SK-N-SH (cell line): Measurements from ENCODE around the gene TMEM134. TPM values are rescaled to one million over a fixed set of nuclear protein-coding genes. Genes with fewer than 3 reads are reported as not detected.

Experiments used
- CTCF ChIA-PET: fragments of 300-600, 350-600 bp; formaldehyde crosslinking; extraction: SDS; loops from one replicate; lab custom pipeline; 2021; lab: Yijun Ruan, JAX
- POLR2A ChIA-PET: fragments of 350-600 bp; sonication (Branson Sonifier 250); formaldehyde crosslinking; extraction: SDS; loops from one replicate; lab custom pipeline; 2020; ENCODE audit warnings: antibody characterized with exemption, inconsistent platforms; lab: Yijun Ruan, JAX
- DNase-seq: peaks from one replicate; pipeline ENCODE4 v3.0.0; 2012
- H2AFZ ChIP-seq: fragments of 200-600 bp; sonication (generic); 2 replicates; pipeline ENCODE4 v1.8.1; 2016; ENCODE audit warnings: antibody characterized with exemption, mild to moderate bottlenecking, low read depth
- H3F3A ChIP-seq: fragments of 200-600 bp; sonication (generic); replicated peaks from 2 replicates; pipeline ENCODE3; 2016; ENCODE audit warnings: antibody characterized with exemption, mild to moderate bottlenecking; ENCODE audit not compliant: insufficient read depth
- H3K27ac ChIP-seq, 2 experiments: fragments of 200-500 bp in 1 of 2; fragments of 200-600 bp in 1 of 2; sonication (Bioruptor generic) in 1 of 2; sonication (generic), shearing (Covaris generic) in 1 of 2; 2 replicates each; pipeline versions ENCODE4 v1.5.1 to v1.6.1; 2014 to 2016; ENCODE audit warnings: low read depth in 2 of 2, inconsistent platforms in 1 of 2, low read length in 1 of 2, mild to moderate bottlenecking in 1 of 2, mixed read lengths in 1 of 2
- H3K27me3 ChIP-seq: fragments of 200-600 bp; sonication (generic), shearing (Covaris generic); 2 replicates; pipeline ENCODE4 v1.6.1; 2016; ENCODE audit warnings: mixed run types; ENCODE audit not compliant: insufficient read depth
- H3K36me3 ChIP-seq, 2 experiments: fragments of 200-500 bp in 1 of 2; fragments of 200-600 bp in 1 of 2; sonication (Bioruptor generic) in 1 of 2; sonication (generic) in 1 of 2; replicated peaks in 1 of 2; 2 replicates each; pipeline versions ENCODE3 to v1.5.1; 2014 to 2016; ENCODE audit warnings: low read length in 1 of 2, mild to moderate bottlenecking in 1 of 2; ENCODE audit not compliant: insufficient read depth in 2 of 2, control insufficient read depth in 1 of 2
- H3K4me1 ChIP-seq, 2 experiments: fragments of 200-500 bp in 1 of 2; fragments of 200-600 bp in 1 of 2; sonication (Bioruptor generic) in 1 of 2; sonication (generic), shearing (Covaris generic) in 1 of 2; 2 replicates each; pipeline versions ENCODE4 v1.5.1 to v1.6.1; 2014 to 2016; ENCODE audit warnings: low read depth in 1 of 2, low read length in 1 of 2, mixed run types in 1 of 2; ENCODE audit not compliant: insufficient read depth in 2 of 2, control insufficient read depth in 1 of 2
- H3K4me2 ChIP-seq: fragments of 200-600 bp; sonication (generic), shearing (Covaris generic); 2 replicates; pipeline ENCODE4 v1.6.1; 2017; ENCODE audit warnings: mixed run types
- H3K4me3 ChIP-seq, 2 experiments: fragments of 200-500 bp in 1 of 2; fragments of 200-600 bp in 1 of 2; sonication (Bioruptor generic) in 1 of 2; sonication (generic), shearing (Covaris generic) in 1 of 2; 2 replicates each; pipeline versions ENCODE4 v1.5.1 to v1.8.1; 2014 to 2016; ENCODE audit warnings: low read depth in 2 of 2, inconsistent platforms in 1 of 2, low read length in 1 of 2, mild to moderate bottlenecking in 1 of 2, mixed read lengths in 1 of 2, moderate library complexity in 1 of 2
- H3K79me2 ChIP-seq: fragments of 200-600 bp; sonication (generic); 2 replicates; pipeline ENCODE4 v1.8.1; 2017; ENCODE audit warnings: mild to moderate bottlenecking; ENCODE audit not compliant: insufficient read depth
- H3K9ac ChIP-seq: fragments of 200-600 bp; sonication (generic); 2 replicates; pipeline ENCODE4 v1.6.1; 2017; ENCODE audit warnings: mixed run types
- H3K9me2 ChIP-seq: fragments of 200-600 bp; sonication (generic); 2 replicates; pipeline ENCODE4 v1.6.1; 2017; ENCODE audit warnings: mixed run types
- H3K9me3 ChIP-seq: fragments of 200-600 bp; sonication (generic); 2 replicates; pipeline ENCODE4 v1.6.1; 2017; ENCODE audit warnings: mixed run types, mild to moderate bottlenecking, moderate library complexity
- H4K20me1 ChIP-seq: fragments of 200-600 bp; sonication (generic); 2 replicates; pipeline ENCODE4 v1.6.1; 2017; ENCODE audit warnings: mild to moderate bottlenecking, mixed run types; ENCODE audit not compliant: insufficient read depth
- CHD2 ChIP-seq: fragments of 150-350 bp; IDR thresholded peaks from 2 replicates; pipeline ENCODE4 v1.6.1; 2018; ENCODE audit warnings: low read length; ENCODE audit not compliant: partially characterized antibody
- ELF1 ChIP-seq: IDR thresholded peaks from 2 replicates; pipeline ENCODE4 v1.4.0; 2012
- EP300 ChIP-seq, 2 experiments: IDR thresholded peaks; 2 replicates each; pipeline versions ENCODE4 v1.4.0 to v1.6.1; 2012; ENCODE audit warnings: borderline replicate concordance in 1 of 2, low read depth in 1 of 2, low read length in 1 of 2
- EZH2phosphoT487 ChIP-seq: fragments of 200-600 bp; sonication (generic); IDR thresholded peaks from 2 replicates; pipeline ENCODE4 v1.6.1; 2017; ENCODE audit warnings: low read depth, mixed run types, mild to moderate bottlenecking, antibody characterized with exemption, moderate library complexity, borderline replicate concordance
- FOXJ3 ChIP-seq: sonication (generic); formaldehyde crosslinking; IDR thresholded peaks from 2 replicates; pipeline ENCODE4 v1.5.1; 2020; ENCODE audit warnings: mild to moderate bottlenecking, missing genetic modification reagents
- FOXM1 ChIP-seq: IDR thresholded peaks from 2 replicates; pipeline ENCODE4 v1.4.0; 2012; ENCODE audit warnings: low read depth, mild to moderate bottlenecking
- GATA2 ChIP-seq: sonication (generic); formaldehyde crosslinking; IDR thresholded peaks from 2 replicates; pipeline ENCODE4 v1.5.0; 2020; ENCODE audit warnings: mild to moderate bottlenecking, missing genetic modification reagents
- IRF3 ChIP-seq: fragments of 150-350 bp; IDR thresholded peaks from 2 replicates; pipeline ENCODE4 v1.6.1; 2016; ENCODE audit warnings: mild to moderate bottlenecking, low read depth, low read length
- MEF2A ChIP-seq: IDR thresholded peaks from 2 replicates; pipeline ENCODE4 v1.4.0; 2012; ENCODE audit warnings: low read depth, borderline replicate concordance
- MXI1 ChIP-seq: IDR thresholded peaks from 2 replicates; pipeline ENCODE4 v1.6.1; 2012; ENCODE audit warnings: mild to moderate bottlenecking, low read depth, low read length, improper control_type of control experiment
- NRF1 ChIP-seq: IDR thresholded peaks from 2 replicates; pipeline ENCODE4 v1.6.1; 2012; ENCODE audit warnings: low read depth, mild to moderate bottlenecking, low read length
- RCOR1 ChIP-seq: fragments of 150-350 bp; IDR thresholded peaks from 2 replicates; pipeline ENCODE4 v1.6.1; 2017; ENCODE audit warnings: antibody characterized with exemption, low read length
- SMC3 ChIP-seq: IDR thresholded peaks from 2 replicates; pipeline ENCODE4 v1.6.1; 2012; ENCODE audit warnings: low read depth, low read length, improper control_type of control experiment
- TAF1 ChIP-seq: IDR thresholded peaks from 2 replicates; pipeline ENCODE4 v1.6.1; 2012; ENCODE audit warnings: low read depth, mild to moderate bottlenecking, low read length, moderate library complexity, borderline replicate concordance
- TCF12 ChIP-seq: IDR thresholded peaks from 2 replicates; pipeline ENCODE4 v1.4.0; 2012
- TEAD4 ChIP-seq: IDR thresholded peaks from 2 replicates; pipeline ENCODE4 v1.4.0; 2012; ENCODE audit warnings: mild to moderate bottlenecking, borderline replicate concordance; ENCODE audit not compliant: insufficient read depth
- USF2 ChIP-seq: fragments of 150-350 bp; IDR thresholded peaks from 2 replicates; pipeline ENCODE4 v1.6.1; 2017; ENCODE audit warnings: antibody characterized with exemption, low read length, low read depth, borderline replicate concordance
- YY1 ChIP-seq: IDR thresholded peaks from 2 replicates; pipeline ENCODE4 v1.4.0; 2012; ENCODE audit warnings: low read depth, mild to moderate bottlenecking
- ZBTB33 ChIP-seq: IDR thresholded peaks from 2 replicates; pipeline ENCODE4 v1.4.0; 2012; ENCODE audit warnings: low read depth, borderline replicate concordance
- WGBS: methylation state at CpG from one replicate; pipeline ENCODE4 v1.1.6; 2017; ENCODE audit warnings: low lambda C conversion rate; 5-methylcytosine and 5-hydroxymethylcytosine counted together
- polyA plus RNA-seq, 3 experiments: library from polyadenylated mRNA; depleted of rRNA; stranded (reverse); fragments of >200 nt; gene quantifications; 2 replicates each; pipeline ENCODE4 v1.2.3, GENCODE V29; 2012
- TF ChIP-seq, protein P1 (sequence below): IDR thresholded peaks from 2 replicates; pipeline ENCODE4 v1.4.0; 2012; ENCODE audit warnings: low read depth
- TF ChIP-seq, protein P2 (sequence below): fragments of 200-600 bp; sonication (generic); IDR thresholded peaks from 2 replicates; pipeline ENCODE4 v1.6.1; 2017; ENCODE audit warnings: antibody characterized with exemption, mild to moderate bottlenecking, moderate library complexity

The TMEM134 gene
- polyA plus RNA-seq, 1 of the 3 experiments (the other 2 are of a cell fraction), result 132 TPM

DNA sequence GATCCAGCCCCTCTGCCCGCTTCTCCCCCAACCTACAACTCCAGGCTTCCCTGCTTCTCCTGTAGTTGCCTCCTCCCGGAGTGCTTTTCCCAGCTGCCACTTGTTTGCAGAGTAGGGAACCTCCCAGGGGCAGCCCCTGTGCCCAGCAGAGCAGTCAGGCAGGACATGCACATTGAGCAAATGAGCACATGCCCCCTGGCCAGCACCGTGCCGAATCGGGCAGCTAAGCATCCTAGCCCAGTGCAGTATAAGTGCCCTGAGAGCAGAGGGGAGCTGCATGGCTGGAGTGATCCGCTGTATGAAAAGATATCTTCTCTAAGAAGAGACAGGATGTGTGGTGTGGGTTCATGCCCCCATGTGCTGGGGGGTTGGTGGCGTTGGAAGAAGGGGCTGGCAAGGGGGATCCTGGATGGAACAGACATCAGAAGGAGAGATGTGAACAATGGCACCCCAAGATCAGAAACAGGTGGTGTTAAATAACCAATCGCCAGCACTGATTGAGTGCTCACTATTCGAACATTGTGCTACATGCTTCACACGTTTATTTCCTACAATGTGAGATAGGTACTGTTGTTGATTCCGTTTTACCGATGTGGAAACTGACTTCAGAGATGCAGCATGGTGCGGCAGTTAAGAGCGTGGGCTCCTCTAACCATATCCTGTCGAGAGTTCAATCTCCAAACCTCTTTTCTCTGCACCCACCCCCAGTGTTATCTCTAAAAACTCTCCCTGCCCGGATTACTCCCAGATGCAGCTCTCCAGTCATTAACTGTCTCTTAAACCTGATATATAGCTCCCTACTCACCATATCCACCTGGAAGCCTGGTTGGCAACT, 15.0 kb upstream of the TMEM134 start (continued):
- TF ChIP-seq ZBTB33, result no peak
- TF ChIP-seq, protein P1, sequence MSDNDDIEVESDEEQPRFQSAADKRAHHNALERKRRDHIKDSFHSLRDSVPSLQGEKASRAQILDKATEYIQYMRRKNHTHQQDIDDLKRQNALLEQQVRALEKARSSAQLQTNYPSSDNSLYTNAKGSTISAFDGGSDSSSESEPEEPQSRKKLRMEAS, result no peak

DNA sequence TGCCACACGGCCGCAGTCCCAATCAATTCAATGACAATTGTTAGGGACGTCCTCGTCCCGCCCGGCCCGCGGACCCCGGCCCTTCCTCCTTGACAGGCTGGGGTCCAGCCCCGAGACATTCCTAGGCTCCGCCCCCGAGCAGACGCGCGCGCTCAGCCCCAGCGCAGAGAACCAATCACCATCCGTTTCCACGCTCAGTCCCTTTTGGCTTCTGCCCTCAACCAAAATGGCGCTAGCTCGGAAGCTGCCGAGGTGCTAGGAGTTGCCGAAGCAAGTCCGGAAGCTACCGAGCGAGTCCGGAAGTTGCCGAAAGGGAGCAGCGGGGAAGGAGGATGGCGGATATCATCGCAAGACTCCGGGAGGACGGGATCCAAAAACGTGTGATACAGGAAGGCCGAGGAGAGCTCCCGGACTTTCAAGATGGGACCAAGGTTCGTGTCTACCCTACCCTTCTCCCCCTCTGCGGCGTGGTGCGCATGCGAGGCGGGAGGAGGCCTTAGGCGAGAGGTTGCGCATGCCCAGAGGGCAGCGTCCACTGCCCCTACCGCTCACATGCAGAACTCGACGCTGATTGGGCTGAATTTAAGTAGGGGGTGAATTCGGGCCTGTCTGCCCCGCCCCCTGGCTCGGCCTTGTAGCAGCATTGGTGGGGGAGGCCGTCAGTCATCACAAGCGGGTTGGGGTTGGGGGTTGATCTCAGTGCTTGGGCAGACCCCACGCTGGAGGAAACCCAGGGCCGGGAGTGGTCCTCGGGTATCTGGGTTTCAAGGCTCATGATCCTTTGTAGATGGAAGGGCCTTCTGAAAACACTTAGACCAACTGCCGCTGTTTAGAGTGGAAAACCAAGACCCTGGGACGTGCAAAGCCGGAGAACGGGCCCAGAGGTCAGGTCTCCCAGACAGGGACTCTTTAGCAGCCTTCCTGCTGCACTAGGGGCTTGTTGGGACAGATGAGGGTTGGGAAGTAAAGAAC, 14.1 kb upstream of the TMEM134 start, which contains the start of gene AIP:
TSS of gene AIP (plus strand) at position 200 of the 972 bp plus-strand sequence. CDS start at position 333, 133 bp downstream.
- Histone ChIP-seq H3K9ac (peak within 1 kb of the TSS; percentile 55), H3K4me3 (peak within 1 kb of the TSS; percentile 54 to 62), H3K36me3 (peaks cover 0 to 6% of the 10 kb centered on the region in 2 experiments), H3F3A (peaks cover 7% of the 10 kb centered on the region), H3K9me3 (no peaks in the 10 kb centered on the region), H3K27ac (peak within 1 kb of the TSS; percentile 65 to 87), H3K27me3 (no peaks in the 10 kb centered on the region; the same call in 1 of the 2 replicates), H4K20me1 (no peaks in the 10 kb centered on the region), H2AFZ (peak within 1 kb of the TSS; percentile 99), H3K4me1 (peaks cover 6 to 17% of the 10 kb centered on the region in 2 experiments; a peak in 3 of 4 replicates), H3K4me2 (peak within 1 kb of the TSS; percentile 79), H3K79me2 (peaks cover 25% of the 10 kb centered on the region), H3K9me2 (no peaks in the 10 kb centered on the region)
- DNase-seq, result peak; percentile 98
- WGBS, result 17% methylated on average over 40 of the region's 60 CpGs
- CTCF ChIA-PET, result interaction anchor here (0.8 kb wide), 1 partner anchor 132 kb away, joined by 3 read pairs; no protein-coding TSS in a partner anchor
- POLR2A ChIA-PET, result interaction anchor here (0.8 to 1.4 kb wide), 2 partner anchors 14 to 91 kb away, joined by 3 to 6 read pairs; partner anchors contain the start of genes RAD9A and TMEM134
- TF ChIP-seq IRF3, result no peak
- no peak for TF ChIP-seq GATA2 (CRISPR knock-in tag)
- TF ChIP-seq, protein P1, result peak; percentile 100
- TF ChIP-seq FOXM1, result no peak
- TF ChIP-seq MXI1, result peak; percentile 69
- TF ChIP-seq CHD2, result no peak
- TF ChIP-seq ELF1, result peak; percentile 78
- no peak for TF ChIP-seq MEF2A
- peak; percentile 99 for TF ChIP-seq YY1
- TF ChIP-seq FOXJ3 (CRISPR knock-in tag), result no peak
- no peak for TF ChIP-seq TEAD4
- no peak for TF ChIP-seq EZH2phosphoT487
- peak; percentile 92 for TF ChIP-seq TAF1
- TF ChIP-seq TCF12, result no peak
- TF ChIP-seq, protein P2, sequence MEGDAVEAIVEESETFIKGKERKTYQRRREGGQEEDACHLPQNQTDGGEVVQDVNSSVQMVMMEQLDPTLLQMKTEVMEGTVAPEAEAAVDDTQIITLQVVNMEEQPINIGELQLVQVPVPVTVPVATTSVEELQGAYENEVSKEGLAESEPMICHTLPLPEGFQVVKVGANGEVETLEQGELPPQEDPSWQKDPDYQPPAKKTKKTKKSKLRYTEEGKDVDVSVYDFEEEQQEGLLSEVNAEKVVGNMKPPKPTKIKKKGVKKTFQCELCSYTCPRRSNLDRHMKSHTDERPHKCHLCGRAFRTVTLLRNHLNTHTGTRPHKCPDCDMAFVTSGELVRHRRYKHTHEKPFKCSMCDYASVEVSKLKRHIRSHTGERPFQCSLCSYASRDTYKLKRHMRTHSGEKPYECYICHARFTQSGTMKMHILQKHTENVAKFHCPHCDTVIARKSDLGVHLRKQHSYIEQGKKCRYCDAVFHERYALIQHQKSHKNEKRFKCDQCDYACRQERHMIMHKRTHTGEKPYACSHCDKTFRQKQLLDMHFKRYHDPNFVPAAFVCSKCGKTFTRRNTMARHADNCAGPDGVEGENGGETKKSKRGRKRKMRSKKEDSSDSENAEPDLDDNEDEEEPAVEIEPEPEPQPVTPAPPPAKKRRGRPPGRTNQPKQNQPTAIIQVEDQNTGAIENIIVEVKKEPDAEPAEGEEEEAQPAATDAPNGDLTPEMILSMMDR, result no peak
- TF ChIP-seq RCOR1, result no peak
- TF ChIP-seq USF2, result no peak
- no peak for TF ChIP-seq EP300 (IDR thresholded peaks at IDR 0.05; ENCODE audit: borderline replicate concordance in 1 of 2, low read depth in 1 of 2, low read length in 1 of 2)
- peak; percentile 91 for TF ChIP-seq NRF1
- no peak for TF ChIP-seq SMC3
